WTC11 (cell line): Measurements from ENCODE around the gene KCNIP3. TPM values are rescaled to one million over a fixed set of nuclear protein-coding genes. Genes with fewer than 3 reads are reported as not detected.

Experiments
- ATAC-seq: fragments of 200-7000 bp; cut with Tn5 transposase; 2 replicates; pipeline ENCODE4 v1.10.0; 2021; ENCODE audit warnings: mild to moderate bottlenecking, moderate library complexity
- CTCF ChIA-PET: fragments of 300-600 bp; sonication (Branson Sonifier 250); formaldehyde crosslinking; loops from one replicate; lab custom pipeline; 2021; ENCODE audit warnings: antibody characterized with exemption; lab: Charles Lee
- POLR2A ChIA-PET: fragments of 350-600 bp; sonication (Branson Sonifier 250); formaldehyde crosslinking; loops from one replicate; lab custom pipeline; 2021; ENCODE audit warnings: antibody characterized with exemption; lab: Charles Lee
- DNase-seq: peaks from one replicate; pipeline ENCODE4 v3.0.0; 2021; ENCODE audit warnings: low spot score
- H3K27ac Mint-ChIP-seq: 2 replicates; pipeline ENCODE4 v1.8.0; 2021; ENCODE audit warnings: mixed read lengths
- H3K27me3 Mint-ChIP-seq: 2 replicates; pipeline ENCODE4 v1.8.0; 2021; ENCODE audit warnings: low read depth, mild to moderate bottlenecking, moderate library complexity, mixed read lengths
- H3K36me3 Mint-ChIP-seq: 2 replicates; pipeline ENCODE4 v1.8.0; 2021; ENCODE audit warnings: mixed read lengths
- H3K4me1 Mint-ChIP-seq: 2 replicates; pipeline ENCODE4 v1.8.0; 2022; ENCODE audit warnings: mixed read lengths
- H3K4me3 Mint-ChIP-seq: 2 replicates; pipeline ENCODE4 v1.8.0; 2021; ENCODE audit warnings: mild to moderate bottlenecking, moderate library complexity, mixed read lengths
- H3K9me3 Mint-ChIP-seq: 2 replicates; pipeline ENCODE4 v1.8.0; 2021; ENCODE audit warnings: mixed read lengths
- ATF2 ChIP-seq: sonication (generic); formaldehyde crosslinking; IDR thresholded peaks from 2 replicates; pipeline ENCODE4 v1.8.1; 2022; ENCODE audit warnings: low read depth, missing genetic modification reagents, borderline replicate concordance
- ATF3 ChIP-seq: sonication (generic); formaldehyde crosslinking; conservative IDR thresholded peaks from 2 replicates; pipeline ENCODE4 v1.8.1; 2022; ENCODE audit warnings: mild to moderate bottlenecking, missing genetic modification reagents
- ATF6 ChIP-seq: sonication (generic); formaldehyde crosslinking; IDR thresholded peaks from 2 replicates; pipeline ENCODE4 v1.8.1; 2023; ENCODE audit warnings: mild to moderate bottlenecking, missing genetic modification reagents
- FOXP4 ChIP-seq: sonication (generic); formaldehyde crosslinking; IDR thresholded peaks from 2 replicates; pipeline ENCODE4 v1.8.0; 2022; ENCODE audit warnings: mild to moderate bottlenecking, missing genetic modification reagents
- GRHL2 ChIP-seq: fragments of 250-450 bp; sonication (Bioruptor Pico); IDR thresholded peaks from 2 replicates; pipeline ENCODE4 v1.8.0; 2022; ENCODE audit warnings: mild to moderate bottlenecking, moderate library complexity; ENCODE audit not compliant: insufficient replicate concordance, severe bottlenecking
- HMGA2 ChIP-seq: fragments of 250-450 bp; sonication (Bioruptor Pico); IDR thresholded peaks from 2 replicates; pipeline ENCODE4 v1.4.0; 2021; ENCODE audit warnings: mild to moderate bottlenecking, moderate library complexity
- HMGXB4 ChIP-seq: sonication (generic); formaldehyde crosslinking; IDR thresholded peaks from 2 replicates; pipeline ENCODE4 v1.8.1; 2023; ENCODE audit warnings: mild to moderate bottlenecking, moderate library complexity, missing genetic modification reagents
- KAT7 ChIP-seq: sonication (generic); formaldehyde crosslinking; IDR thresholded peaks from 2 replicates; pipeline ENCODE4 v1.8.1; 2023; ENCODE audit warnings: missing genetic modification reagents, mild to moderate bottlenecking, borderline replicate concordance
- MXD4 ChIP-seq: fragments of 250-450 bp; sonication (Bioruptor Pico); IDR thresholded peaks from 2 replicates; pipeline ENCODE4 v1.8.0; 2021; ENCODE audit warnings: mild to moderate bottlenecking, moderate library complexity, borderline replicate concordance
- OVOL2 ChIP-seq: fragments of 250-450 bp; sonication (Bioruptor Pico); IDR thresholded peaks from 2 replicates; pipeline ENCODE4 v1.9.0; 2021; ENCODE audit warnings: mild to moderate bottlenecking, borderline replicate concordance
- PRRX2 ChIP-seq: fragments of 250-450 bp; sonication (Bioruptor Pico); IDR thresholded peaks from 2 replicates; pipeline ENCODE4 v1.8.0; 2021; ENCODE audit warnings: mild to moderate bottlenecking
- SMAD3 ChIP-seq: sonication (generic); formaldehyde crosslinking; IDR thresholded peaks from 2 replicates; pipeline ENCODE4 v1.8.0; 2022; ENCODE audit warnings: missing genetic modification reagents, mild to moderate bottlenecking, borderline replicate concordance
- SMAD4 ChIP-seq: sonication (generic); formaldehyde crosslinking; IDR thresholded peaks from 2 replicates; pipeline ENCODE4 v1.8.0; 2022; ENCODE audit warnings: mild to moderate bottlenecking, missing genetic modification reagents
- TCF7 ChIP-seq: sonication (generic); formaldehyde crosslinking; IDR thresholded peaks from 2 replicates; pipeline ENCODE4 v1.8.0; 2022; ENCODE audit warnings: mild to moderate bottlenecking, low read depth, missing genetic modification reagents, moderate library complexity
- TP53 ChIP-seq: sonication (generic); formaldehyde crosslinking; IDR thresholded peaks from 2 replicates; pipeline ENCODE4 v1.8.1; 2023; ENCODE audit warnings: mild to moderate bottlenecking, missing genetic modification reagents
- USF2 ChIP-seq: sonication (generic); formaldehyde crosslinking; IDR thresholded peaks from 2 replicates; pipeline ENCODE4 v1.8.1; 2023; ENCODE audit warnings: mild to moderate bottlenecking, missing genetic modification reagents, moderate library complexity
- ZNF232 ChIP-seq: sonication (generic); formaldehyde crosslinking; IDR thresholded peaks from 2 replicates; pipeline ENCODE4 v1.8.0; 2022; ENCODE audit warnings: mild to moderate bottlenecking, missing genetic modification reagents
- ZNF263 ChIP-seq: sonication (generic); formaldehyde crosslinking; IDR thresholded peaks from 2 replicates; pipeline ENCODE4 v1.8.1; 2022; ENCODE audit warnings: low read depth, mild to moderate bottlenecking, moderate library complexity, missing genetic modification reagents
- ZNF532 ChIP-seq: fragments of 250-450 bp; sonication (Bioruptor Pico); IDR thresholded peaks from 2 replicates; pipeline ENCODE4 v1.9.0; 2021; ENCODE audit warnings: mild to moderate bottlenecking, borderline replicate concordance
- total RNA-seq: library from RNA; stranded (reverse); gene quantifications from 3 replicates; pipeline ENCODE4 v1.2.3, GENCODE V29; 2021

Gene KCNIP3
- total RNA-seq, 1 experiment from 2014 or later: 2.1 TPM

- no peak for TF ChIP-seq ZNF532 (CRISPR knock-in tag)
- no peak for TF ChIP-seq ZNF263 (CRISPR knock-in tag)
- no peak for TF ChIP-seq SMAD3 (CRISPR knock-in tag)
- TF ChIP-seq SMAD4: no peak
- TF ChIP-seq, all 79 proteins: peak for 0
Observed at GRCh38 chr2:95317123-95317500, 20.0 kb downstream of the KCNIP3 start (continued).

GRCh38 chr2:95317665-95318425 is 20.7 kb downstream of the KCNIP3 start:
- no peaks in the 10 kb centered on the region for H3K36me3 Mint-ChIP-seq
- TF ChIP-seq ATF3 (CRISPR knock-in tag) (no peak), KAT7 (no peak), ZNF232 (CRISPR knock-in tag) (no peak), USF2 (CRISPR knock-in tag) (no peak), HMGXB4 (no peak), TP53 (CRISPR knock-in tag) (no peak), ATF2 (CRISPR knock-in tag) (no peak), MXD4 (no peak)
- POLR2A ChIA-PET: no interaction called here
- no peaks in the 10 kb centered on the region for H3K9me3 Mint-ChIP-seq
- H3K27me3 Mint-ChIP-seq: no peaks in the 10 kb centered on the region
- H3K27ac Mint-ChIP-seq: no peak overlapping the region
- CTCF ChIA-PET: interaction anchor here (1.7 to 5.8 kb wide), 2 partner anchors 40 to 86 kb away, joined by 5 to 107 read pairs; no protein-coding TSS in a partner anchor
- peaks cover 3% of the 10 kb centered on the region for H3K4me1 Mint-ChIP-seq
- no peak for ATAC-seq
- no peak overlapping the region for H3K4me3 Mint-ChIP-seq
- DNase-seq: no peak

GRCh38 chr2:95318431-95319220 is 21.5 kb downstream of the KCNIP3 start:
- DNase-seq (no peak), ATAC-seq (no peak)
- H3K36me3 Mint-ChIP-seq: no peaks in the 10 kb centered on the region
- ChIA-PET POLR2A (no interaction called here), CTCF (interaction anchor here (5.8 kb wide), 1 partner anchor 87 kb away, joined by 107 read pairs; no protein-coding TSS in a partner anchor)
- H3K4me3 Mint-ChIP-seq: no peak overlapping the region
- H3K4me1 Mint-ChIP-seq: peaks cover 3% of the 10 kb centered on the region
- no peak overlapping the region for H3K27ac Mint-ChIP-seq
- no peaks in the 10 kb centered on the region for H3K27me3 Mint-ChIP-seq
- no peaks in the 10 kb centered on the region for H3K9me3 Mint-ChIP-seq
- TF ChIP-seq FOXP4 (CRISPR knock-in tag) (no peak), OVOL2 (CRISPR knock-in tag) (no peak), ATF6 (CRISPR knock-in tag) (no peak), GRHL2 (CRISPR knock-in tag) (no peak), TCF7 (CRISPR knock-in tag) (no peak), PRRX2 (CRISPR knock-in tag) (no peak), HMGA2 (no peak)
